DMS 273 (cell line): ENCODE data around the gene EDN1.

Experiments
- DNase-seq: peaks from one replicate; lab custom pipeline; 2025; ENCODE audit not compliant: unreplicated experiment; lab: John Stamatoyannopoulos, UW

EDN1 gene

GRCh38 chr6:12289933-12290820 lies at the start of gene EDN1:
Gene EDN1 (plus strand): TSS chr6:12290361. CDS start chr6:12290630, 269 bp downstream.
- peak; percentile 87 for DNase-seq

DNA sequence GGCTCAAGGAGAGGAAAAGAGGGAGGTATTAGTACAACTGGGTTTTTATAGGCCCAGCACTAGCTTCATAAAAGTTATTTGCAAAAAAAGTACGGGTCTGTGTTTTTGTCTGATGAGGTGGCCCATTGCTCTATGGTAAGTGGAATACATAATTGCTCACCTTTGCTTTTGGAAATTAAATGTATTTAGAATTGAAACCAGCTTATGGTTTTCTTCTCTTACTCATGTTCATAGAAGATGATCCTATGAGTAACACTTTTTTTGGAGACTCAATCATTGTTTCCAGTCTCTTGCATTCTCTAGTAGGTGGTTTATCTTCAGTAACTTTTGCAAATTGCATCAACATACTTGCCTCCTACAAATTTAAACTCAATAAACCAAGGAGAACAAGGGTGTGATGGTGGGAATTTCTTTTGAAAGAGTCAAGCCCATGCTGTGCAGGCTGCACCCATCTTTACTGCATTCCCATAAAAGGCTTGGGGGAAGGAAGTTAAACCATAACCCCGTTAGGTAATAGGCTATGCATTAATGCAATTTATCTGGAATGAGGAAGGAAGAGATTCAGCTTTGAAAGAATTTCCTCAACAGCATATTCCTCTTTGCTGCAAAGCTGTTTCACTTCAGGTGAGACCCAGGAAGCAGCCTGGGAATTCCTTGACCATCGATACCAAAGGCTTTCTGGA lies 48.5 kb upstream of the EDN1 start:
- no peak for DNase-seq

DNA sequence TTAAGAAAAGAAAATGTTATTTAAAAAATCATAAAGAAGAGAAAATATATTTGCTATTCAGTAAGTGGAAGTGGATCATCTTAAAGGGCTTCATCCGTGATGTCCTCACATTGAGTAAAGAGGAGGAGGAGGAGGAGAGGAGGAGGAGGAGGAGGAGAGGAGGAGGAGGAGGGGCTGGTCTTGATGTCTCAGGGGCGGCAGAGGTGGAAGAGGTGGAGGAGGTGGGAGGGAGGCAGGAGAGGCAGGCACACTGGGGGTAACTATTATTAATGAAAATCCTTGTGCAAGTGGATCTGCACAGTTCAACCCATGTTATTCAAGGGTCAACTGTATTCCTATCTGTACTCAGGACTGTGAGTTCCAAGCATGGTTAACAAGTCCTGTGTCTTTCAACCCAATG lies 47.0 kb upstream of the EDN1 start:
- no peak for DNase-seq

GRCh38 chr6:12245360-12245759 lies 44.8 kb upstream of the EDN1 start:
- DNase-seq = no peak

DNA sequence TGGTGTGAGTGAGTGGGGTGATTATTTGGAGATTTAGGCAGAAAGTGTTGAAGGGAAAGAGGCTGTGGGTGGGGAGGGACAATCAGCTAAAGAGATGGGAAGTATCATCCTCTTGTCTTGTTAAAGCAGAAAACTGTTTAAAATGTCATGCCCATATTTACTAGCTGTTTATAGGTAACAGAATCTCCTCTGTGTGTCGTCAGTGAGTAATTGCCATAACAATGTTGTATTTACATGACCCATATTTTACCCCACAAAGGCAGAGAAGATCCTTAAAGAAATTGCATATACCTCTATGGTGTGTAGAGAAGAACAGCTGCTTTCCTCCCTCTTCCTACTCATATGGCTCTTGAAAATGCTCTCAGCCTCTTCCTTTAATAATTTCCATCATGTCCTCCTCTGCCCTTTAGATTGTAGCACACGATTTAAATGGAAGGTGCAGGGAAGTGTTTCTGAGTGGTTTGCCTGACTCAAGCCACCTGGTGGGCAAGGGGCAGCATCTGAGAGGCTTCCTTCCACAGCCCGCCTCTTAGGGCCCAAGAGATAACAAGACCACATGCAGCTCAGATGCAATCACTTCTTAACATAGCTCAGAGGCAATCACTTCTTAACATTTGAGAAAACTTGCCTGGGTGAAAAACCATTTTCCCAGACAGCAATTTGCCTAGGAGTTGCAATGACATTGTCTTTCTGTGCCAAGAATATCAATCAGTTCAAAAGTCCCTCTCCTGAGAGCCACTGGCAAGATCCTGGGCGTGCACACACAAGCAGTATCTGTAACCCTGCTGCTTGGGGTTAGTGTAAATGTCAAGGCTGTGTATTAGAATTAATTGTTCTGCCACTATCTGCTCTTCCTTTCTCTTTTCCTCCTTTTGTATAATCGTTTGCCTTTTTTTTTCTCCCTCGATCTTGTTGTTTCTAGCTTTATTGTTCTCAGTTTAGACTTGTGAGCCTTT lies 44.1 kb upstream of the EDN1 start:
- DNase-seq = no peak

- no peak for DNase-seq
These were observed 43.3 kb upstream of the EDN1 start for GRCh38 chr6:12246900-12247299.

DNA sequence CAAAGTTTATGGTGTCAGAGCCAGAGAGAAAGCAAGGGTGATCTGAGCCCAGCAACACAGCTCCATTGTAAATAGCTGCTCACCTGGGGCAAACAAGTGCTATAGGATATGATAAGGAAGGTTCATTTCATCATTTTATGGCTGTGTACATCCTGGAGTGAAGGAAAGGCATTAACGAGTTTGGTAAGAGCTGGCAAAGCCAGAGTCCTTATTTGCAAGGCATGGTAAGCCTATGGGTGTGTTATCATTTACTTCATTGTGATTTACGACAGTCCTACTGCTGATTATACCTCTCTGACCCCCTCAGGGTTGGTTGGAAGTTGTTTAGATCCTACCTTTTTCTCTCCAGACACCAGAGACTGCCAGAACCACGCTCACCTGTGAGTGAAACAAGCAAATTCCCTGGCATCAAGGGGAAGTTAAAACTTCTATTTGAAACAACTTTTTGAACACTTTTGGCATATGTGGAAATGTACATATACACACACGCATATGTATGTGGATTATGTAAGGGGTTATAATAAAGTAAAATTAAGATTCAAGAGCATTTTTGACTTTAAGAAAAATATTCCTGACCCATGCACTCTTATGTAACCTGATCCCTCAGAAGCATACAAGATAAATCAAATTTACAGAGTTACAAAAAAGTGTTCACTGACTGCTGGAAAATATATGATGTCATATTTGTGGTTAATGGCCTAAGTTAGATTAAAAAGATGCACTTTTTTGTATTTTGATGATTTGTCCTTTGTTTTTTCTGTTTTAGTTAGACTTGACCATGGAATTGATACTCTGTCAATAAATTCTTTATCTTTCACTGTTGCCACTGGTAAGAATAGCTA lies 40.4 kb upstream of the EDN1 start:
- no peak for DNase-seq

- no peak for DNase-seq
These were observed 39.8 kb upstream of the EDN1 start for GRCh38 chr6:12250383-12250770.

GRCh38 chr6:12254210-12254609 lies 36.0 kb upstream of the EDN1 start:
- DNase-seq = no peak

DNA sequence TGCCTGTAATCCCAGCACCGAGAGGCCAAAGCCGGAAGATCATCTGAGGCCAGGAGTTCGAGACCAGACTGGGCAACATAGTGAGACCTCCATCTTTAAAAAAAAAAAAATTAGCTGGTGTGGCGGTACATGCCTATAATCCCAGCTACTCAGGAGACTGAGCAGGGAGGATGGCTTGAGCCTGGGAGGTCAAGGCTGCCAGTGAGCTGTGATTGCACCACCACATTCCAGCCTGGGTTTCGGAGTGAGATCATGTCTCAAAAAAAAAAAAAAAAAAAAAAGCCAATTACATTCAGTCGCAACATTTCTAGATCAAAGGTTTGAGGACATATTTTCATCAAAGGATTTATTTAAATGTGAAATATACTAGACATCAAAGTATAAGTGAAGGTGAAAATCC lies 32.0 kb upstream of the EDN1 start:
- no peak for DNase-seq

DNA sequence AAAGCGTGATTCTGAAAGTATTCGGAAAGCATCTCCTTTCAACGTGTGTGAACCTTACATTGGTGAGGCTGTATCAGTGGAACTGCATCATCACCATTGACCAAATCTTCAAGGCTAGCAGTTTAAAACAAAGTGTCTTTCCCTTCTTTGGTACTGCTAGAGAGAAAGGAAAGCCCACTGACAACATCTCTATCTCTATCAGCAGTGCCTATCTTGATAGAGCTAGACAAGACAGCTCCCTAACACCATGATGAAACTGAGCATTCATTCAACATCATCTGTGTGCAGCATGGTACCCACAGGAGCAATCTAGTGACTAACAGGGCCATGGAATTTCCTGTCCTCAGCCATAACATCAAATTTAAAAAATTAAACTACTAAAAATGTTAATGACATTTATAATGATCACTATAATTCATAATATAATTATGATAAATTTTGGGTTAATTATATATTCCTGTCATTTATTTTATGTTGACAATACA lies 31.5 kb upstream of the EDN1 start:
- DNase-seq = no peak

GRCh38 chr6:12260458-12261093 lies 29.6 kb upstream of the EDN1 start:
- DNase-seq = no peak

DNA sequence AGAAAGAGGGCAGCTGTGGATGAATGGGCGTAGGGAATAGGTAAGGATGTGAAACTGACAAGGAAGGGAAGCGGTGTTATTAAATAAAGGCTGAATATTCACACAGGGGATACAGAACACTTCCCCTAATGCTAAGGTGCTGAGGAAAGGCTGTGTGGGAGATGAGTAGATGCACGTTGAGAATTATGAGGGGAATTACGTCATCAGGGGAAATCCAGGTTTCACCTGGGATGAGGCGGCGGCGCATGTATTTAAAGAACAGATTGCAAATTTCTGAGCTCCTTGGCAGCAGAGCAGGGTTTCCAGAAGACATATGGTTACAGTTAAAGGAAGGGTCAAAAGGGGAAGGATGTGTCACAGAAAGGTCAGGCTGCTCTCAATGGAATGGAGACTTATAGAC lies 28.7 kb upstream of the EDN1 start:
- no peak for DNase-seq

- DNase-seq = no peak
These were observed 27.7 kb upstream of the EDN1 start for GRCh38 chr6:12262236-12263061.

- DNase-seq = no peak
These were observed 26.8 kb upstream of the EDN1 start for GRCh38 chr6:12263403-12263802.

- DNase-seq = no peak
These were observed 25.5 kb upstream of the EDN1 start for GRCh38 chr6:12264671-12265070.

GRCh38 chr6:12265296-12265695 lies 24.9 kb upstream of the EDN1 start:
- no peak for DNase-seq

- no peak for DNase-seq
These were observed 24.4 kb upstream of the EDN1 start for GRCh38 chr6:12265791-12266190.

GRCh38 chr6:12266571-12266970 lies 23.6 kb upstream of the EDN1 start:
- DNase-seq = no peak
